Measurements from ENCODE around the gene GRID2. TPM values are rescaled to one million over a fixed set of nuclear protein-coding genes. Genes with fewer than 3 reads are reported as not detected.

GRID2 gene
- total RNA-seq, 1 donor from 2014 or later, result 0.17 TPM

DNA sequence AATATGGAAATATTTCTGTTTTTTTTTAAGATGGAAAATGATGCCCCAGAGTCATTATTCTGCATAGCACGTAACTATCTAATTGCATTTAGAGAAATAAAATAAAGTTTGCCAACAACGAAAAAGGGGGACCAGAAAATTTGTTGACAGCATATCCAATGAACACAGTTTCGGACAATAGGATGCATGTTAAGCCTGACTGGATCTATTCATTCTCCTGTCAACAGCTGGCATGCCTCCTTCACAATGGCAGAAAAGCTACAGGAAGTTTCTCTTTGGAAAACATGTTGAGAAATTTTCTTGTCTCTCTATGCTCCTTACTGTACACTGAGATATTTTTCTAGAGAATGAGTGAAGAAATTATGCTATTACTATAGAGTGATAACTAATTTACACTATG, 262.5 kb downstream of the GRID2 start:
- Histone ChIP-seq H3F3A (ENCODE audit: low read depth) (no peaks in the 10 kb centered on the region), H3K36me3 (no peaks in the 10 kb centered on the region), H3K4me1 (peaks cover 7% of the 10 kb centered on the region), H3K9ac (no peak overlapping the region), H2AFZ (replicated peaks) (no peak overlapping the region), H3K79me2 (ENCODE audit: low read depth) (no peaks in the 10 kb centered on the region), H3K4me2 (no peak overlapping the region), H3K4me3 (no peak overlapping the region), H4K20me1 (ENCODE audit: low read depth) (no peaks in the 10 kb centered on the region), H3K9me3 (ENCODE audit: low read depth) (no peaks in the 10 kb centered on the region), H3K27me3 (no peaks in the 10 kb centered on the region), H3K27ac (no peak overlapping the region)
- H3K27me3 Mint-ChIP-seq (ENCODE audit: insufficient read depth, low read depth), result peaks cover 2% of the 10 kb centered on the region
- peaks cover 15% of the 10 kb centered on the region for H3K9me3 Mint-ChIP-seq
- no peak overlapping the region for H3K4me3 Mint-ChIP-seq
- TF ChIP-seq, protein P1, sequence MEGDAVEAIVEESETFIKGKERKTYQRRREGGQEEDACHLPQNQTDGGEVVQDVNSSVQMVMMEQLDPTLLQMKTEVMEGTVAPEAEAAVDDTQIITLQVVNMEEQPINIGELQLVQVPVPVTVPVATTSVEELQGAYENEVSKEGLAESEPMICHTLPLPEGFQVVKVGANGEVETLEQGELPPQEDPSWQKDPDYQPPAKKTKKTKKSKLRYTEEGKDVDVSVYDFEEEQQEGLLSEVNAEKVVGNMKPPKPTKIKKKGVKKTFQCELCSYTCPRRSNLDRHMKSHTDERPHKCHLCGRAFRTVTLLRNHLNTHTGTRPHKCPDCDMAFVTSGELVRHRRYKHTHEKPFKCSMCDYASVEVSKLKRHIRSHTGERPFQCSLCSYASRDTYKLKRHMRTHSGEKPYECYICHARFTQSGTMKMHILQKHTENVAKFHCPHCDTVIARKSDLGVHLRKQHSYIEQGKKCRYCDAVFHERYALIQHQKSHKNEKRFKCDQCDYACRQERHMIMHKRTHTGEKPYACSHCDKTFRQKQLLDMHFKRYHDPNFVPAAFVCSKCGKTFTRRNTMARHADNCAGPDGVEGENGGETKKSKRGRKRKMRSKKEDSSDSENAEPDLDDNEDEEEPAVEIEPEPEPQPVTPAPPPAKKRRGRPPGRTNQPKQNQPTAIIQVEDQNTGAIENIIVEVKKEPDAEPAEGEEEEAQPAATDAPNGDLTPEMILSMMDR (IDR thresholded peaks at IDR 0.05), result no peak
- no peak for TF ChIP-seq EZH2 (IDR thresholded peaks at IDR 0.05)
- TF ChIP-seq EZH2phosphoT487 (IDR thresholded peaks at IDR 0.05), result no peak
- H3K4me1 Mint-ChIP-seq, result peaks cover 9% of the 10 kb centered on the region
- no peak overlapping the region for H3K27ac Mint-ChIP-seq
- H3K36me3 Mint-ChIP-seq, result peaks cover 2% of the 10 kb centered on the region
- DNase-seq (ENCODE audit: low spot score), result peak; percentile 52

DNA sequence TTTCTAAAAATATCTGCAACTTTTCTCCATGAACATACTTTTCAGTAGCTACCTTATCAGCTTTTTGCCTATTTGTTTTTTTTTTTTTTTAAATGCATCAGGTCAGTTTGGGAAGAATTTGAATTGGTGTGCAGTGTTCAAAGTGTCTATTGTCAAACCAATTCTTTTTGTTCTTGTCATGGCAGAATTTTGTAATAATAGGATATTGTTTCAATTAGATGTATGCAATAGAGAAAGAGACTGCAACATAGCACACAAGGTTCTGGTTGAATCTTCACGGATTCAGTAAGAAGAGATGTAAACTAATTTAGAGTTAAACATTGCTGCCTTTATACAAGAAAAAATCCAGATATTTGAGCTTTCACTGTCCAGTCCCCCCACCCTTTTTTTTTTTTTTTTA, 277.1 kb downstream of the GRID2 start:
- TF ChIP-seq EZH2 (IDR thresholded peaks at IDR 0.05) (no peak), EZH2phosphoT487 (IDR thresholded peaks at IDR 0.05) (no peak)
- TF ChIP-seq, protein P1 (IDR thresholded peaks at IDR 0.05), result no peak
- H2AFZ ChIP-seq (replicated peaks), result no peak overlapping the region
- H3F3A ChIP-seq (ENCODE audit: low read depth), result no peaks in the 10 kb centered on the region
- Mint-ChIP-seq H3K4me3 (no peak overlapping the region), H3K4me1 (peaks cover 2% of the 10 kb centered on the region), H3K27me3 (ENCODE audit: insufficient read depth, low read depth) (no peaks in the 10 kb centered on the region), H3K36me3 (no peaks in the 10 kb centered on the region), H3K9me3 (no peaks in the 10 kb centered on the region), H3K27ac (no peak overlapping the region)
- H3K4me2 ChIP-seq, result no peak overlapping the region
- H3K4me1 ChIP-seq, result no peaks in the 10 kb centered on the region
- H3K9ac ChIP-seq, result no peak overlapping the region
- no peak for DNase-seq (ENCODE audit: low spot score)
- H3K4me3 ChIP-seq, result no peak overlapping the region
- no peaks in the 10 kb centered on the region for H3K36me3 ChIP-seq
- no peaks in the 10 kb centered on the region for H3K9me3 ChIP-seq (ENCODE audit: low read depth)
- no peaks in the 10 kb centered on the region for H3K79me2 ChIP-seq (ENCODE audit: low read depth)
- no peak overlapping the region for H3K27ac ChIP-seq
- no peaks in the 10 kb centered on the region for H3K27me3 ChIP-seq
- H4K20me1 ChIP-seq (ENCODE audit: low read depth), result no peaks in the 10 kb centered on the region

DNA sequence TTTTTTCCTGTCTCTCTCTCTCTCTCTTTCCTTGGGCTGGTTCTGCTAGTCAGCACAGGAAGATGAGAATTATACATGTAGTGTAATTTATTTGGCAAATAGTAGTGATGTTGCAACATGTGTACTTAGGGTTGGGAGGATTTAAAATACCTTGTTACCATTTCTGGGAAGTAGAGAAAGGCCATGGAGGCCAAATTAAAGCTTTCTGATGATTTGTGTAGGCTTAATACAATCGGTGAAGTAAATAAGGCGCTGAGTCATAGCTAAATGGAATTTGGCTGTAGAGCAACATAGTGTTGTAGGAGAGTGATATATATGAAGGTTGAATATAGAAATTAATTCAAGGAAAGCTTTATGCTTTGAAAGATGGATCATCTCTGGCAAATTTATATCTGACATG, 295.3 kb downstream of the GRID2 start:
- Histone ChIP-seq H3K27ac (no peak overlapping the region), H3K79me2 (ENCODE audit: low read depth) (no peaks in the 10 kb centered on the region), H3F3A (ENCODE audit: low read depth) (no peaks in the 10 kb centered on the region), H3K4me3 (no peak overlapping the region), H4K20me1 (ENCODE audit: low read depth) (no peaks in the 10 kb centered on the region), H2AFZ (replicated peaks) (no peak overlapping the region), H3K4me2 (no peak overlapping the region), H3K4me1 (no peaks in the 10 kb centered on the region), H3K27me3 (no peaks in the 10 kb centered on the region), H3K36me3 (no peaks in the 10 kb centered on the region), H3K9me3 (ENCODE audit: low read depth) (no peaks in the 10 kb centered on the region), H3K9ac (no peak overlapping the region)
- TF ChIP-seq, protein P1 (IDR thresholded peaks at IDR 0.05), result no peak
- TF ChIP-seq EZH2phosphoT487 (IDR thresholded peaks at IDR 0.05) (no peak), EZH2 (IDR thresholded peaks at IDR 0.05) (no peak)
- H3K9me3 Mint-ChIP-seq, result no peaks in the 10 kb centered on the region
- no peak overlapping the region for H3K4me3 Mint-ChIP-seq
- no peak overlapping the region for H3K27ac Mint-ChIP-seq
- no peaks in the 10 kb centered on the region for H3K27me3 Mint-ChIP-seq (ENCODE audit: insufficient read depth, low read depth)
- H3K4me1 Mint-ChIP-seq, result no peaks in the 10 kb centered on the region
- no peak for DNase-seq (ENCODE audit: low spot score)
- H3K36me3 Mint-ChIP-seq, result no peaks in the 10 kb centered on the region
